Fibroblast of skin of left biceps (primary cell): ENCODE data around the gene OR2V2.

Source experiments
- DNase-seq, 2 experiments: peaks; one replicate each; pipeline ENCODE4 v3.0.0-alpha.2; 2013; ENCODE audit warnings: low read depth in 2 of 2

Gene OR2V2

DNA sequence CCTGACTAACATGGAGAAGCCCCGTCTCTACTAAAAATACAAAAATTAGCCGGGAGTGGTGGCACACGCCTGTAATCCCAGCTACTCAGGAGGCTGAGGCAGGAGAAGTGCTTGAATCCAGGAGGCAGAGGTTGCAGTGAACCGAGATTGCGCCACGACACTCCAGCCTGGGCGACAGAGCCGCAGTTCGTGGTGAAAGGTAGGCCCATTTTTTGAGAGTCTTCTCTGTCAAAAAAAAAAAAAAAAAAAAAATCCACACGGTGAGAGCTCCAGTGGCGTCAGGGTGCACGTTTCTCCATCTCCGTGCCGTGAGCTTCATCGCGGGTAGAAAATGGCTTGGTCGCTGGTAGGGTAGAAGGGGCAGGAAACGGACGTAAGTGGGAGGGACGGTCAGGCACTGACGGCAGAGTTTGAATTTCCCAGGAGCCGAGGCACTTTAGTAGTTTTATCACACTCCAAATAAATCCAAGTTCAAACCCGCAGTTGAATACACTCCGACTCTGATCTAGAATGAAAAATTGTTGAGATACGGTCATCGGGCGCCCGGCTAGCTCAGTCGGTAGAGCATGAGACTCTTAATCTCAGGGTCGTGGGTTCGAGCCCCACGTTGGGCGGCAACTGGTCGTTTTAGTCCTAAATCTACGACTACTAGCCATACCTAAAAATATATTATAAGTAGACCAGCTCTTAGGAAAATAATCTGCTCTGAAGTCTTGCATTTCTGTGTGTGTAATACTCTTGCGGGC is 60.0 kb downstream of the OR2V2 start:
- DNase-seq = peak; percentile 80 to 81

DNA sequence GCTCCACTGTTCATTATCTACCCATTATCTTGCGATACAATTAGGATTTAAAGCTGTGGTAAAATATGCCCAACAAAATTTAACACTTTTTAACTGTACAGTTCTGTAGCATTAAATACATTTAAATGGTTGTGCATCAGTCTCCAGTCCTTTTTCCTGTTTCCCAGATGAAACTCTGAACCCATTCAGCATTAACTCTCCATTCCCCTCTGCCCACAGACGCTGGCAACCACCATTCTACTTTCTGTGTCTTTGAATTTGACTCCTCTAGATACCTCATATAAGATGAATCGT is 60.5 kb downstream of the OR2V2 start:
- no peak for DNase-seq
